Stimulated activated CD4-positive, alpha-beta T cell treated with anti-CD3 and anti-CD28 coated beads, Interleukin-12 subunit alpha, Interleukin-12 subunit beta, amount 100 ng/mL, for 4 hours (primary cell): Measurements from ENCODE around the gene VPS52.

Experiments used
- DNase-seq: peaks from one replicate; pipeline ENCODE4 v3.0.0-alpha.2; 2020

Gene VPS52, protein sequence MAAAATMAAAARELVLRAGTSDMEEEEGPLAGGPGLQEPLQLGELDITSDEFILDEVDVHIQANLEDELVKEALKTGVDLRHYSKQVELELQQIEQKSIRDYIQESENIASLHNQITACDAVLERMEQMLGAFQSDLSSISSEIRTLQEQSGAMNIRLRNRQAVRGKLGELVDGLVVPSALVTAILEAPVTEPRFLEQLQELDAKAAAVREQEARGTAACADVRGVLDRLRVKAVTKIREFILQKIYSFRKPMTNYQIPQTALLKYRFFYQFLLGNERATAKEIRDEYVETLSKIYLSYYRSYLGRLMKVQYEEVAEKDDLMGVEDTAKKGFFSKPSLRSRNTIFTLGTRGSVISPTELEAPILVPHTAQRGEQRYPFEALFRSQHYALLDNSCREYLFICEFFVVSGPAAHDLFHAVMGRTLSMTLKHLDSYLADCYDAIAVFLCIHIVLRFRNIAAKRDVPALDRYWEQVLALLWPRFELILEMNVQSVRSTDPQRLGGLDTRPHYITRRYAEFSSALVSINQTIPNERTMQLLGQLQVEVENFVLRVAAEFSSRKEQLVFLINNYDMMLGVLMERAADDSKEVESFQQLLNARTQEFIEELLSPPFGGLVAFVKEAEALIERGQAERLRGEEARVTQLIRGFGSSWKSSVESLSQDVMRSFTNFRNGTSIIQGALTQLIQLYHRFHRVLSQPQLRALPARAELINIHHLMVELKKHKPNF

DNA sequence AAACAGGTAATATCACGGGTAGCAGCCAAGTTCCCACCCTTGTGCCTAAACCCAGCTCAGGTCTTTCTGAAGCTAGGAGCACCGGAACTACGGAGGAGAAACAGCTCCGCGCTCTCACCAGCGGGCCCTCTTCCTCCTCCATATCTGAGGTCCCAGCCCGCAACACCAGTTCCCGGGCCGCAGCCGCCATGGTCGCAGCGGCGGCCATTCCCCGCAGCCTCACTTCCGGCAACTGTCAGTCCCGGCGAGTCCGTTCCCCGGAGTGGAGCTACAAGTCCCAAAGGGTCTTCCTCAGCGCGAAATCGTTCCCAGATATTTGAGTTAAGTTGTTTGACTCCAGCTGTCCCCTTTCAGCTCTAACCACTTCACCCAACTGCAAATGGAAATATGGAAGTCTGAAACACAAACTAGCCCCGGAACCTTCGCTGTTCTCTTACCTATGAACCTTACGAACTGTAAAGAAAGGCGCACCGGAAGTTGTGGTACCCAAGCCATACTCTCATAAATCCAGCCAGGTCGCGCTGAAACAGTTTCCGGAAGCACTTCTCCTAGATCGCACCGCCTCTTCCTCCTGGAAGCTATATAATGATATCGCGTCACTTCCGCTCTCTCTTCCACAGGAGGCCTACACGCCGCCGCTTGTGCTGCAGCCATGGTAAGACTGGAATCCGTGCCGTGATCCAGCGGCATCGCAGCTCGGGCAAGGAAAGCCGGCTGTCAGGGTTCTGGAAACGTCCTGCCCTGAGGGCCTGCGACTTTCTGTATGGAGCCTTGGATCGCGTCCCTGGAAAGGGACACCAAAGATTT lies at the start of gene VPS52, which contains the start of gene RPS18:
VPS52 (minus strand) TSS at position 409 of the 807 bp plus-strand sequence; CDS start at position 208, 201 bp downstream.
RPS18 (plus strand) TSS at position 608 of the 807 bp plus-strand sequence; CDS start at position 653, 45 bp downstream.
- peak; percentile 80 for DNase-seq

DNA sequence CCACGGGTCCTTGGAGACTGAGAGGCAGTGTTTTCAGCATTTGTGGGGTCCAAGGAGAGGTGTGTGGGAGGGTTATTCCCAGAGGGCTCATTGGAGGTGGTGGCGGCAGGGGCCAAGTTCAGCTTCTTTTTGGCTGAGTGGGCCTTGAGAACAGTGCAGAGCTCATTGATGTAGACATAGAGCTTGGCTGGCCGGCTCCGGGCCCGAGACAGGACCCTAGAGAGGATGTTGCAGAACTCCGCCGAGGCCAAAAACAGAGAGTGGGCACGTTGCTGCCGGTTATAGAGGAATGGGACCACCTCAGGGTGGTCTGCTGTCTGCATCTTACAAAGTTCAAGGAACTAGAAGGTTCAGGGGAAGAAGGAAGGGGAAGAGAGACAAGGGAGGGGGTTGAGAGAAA lies 49.6 kb upstream of the VPS52 start:
- no peak for DNase-seq

DNA sequence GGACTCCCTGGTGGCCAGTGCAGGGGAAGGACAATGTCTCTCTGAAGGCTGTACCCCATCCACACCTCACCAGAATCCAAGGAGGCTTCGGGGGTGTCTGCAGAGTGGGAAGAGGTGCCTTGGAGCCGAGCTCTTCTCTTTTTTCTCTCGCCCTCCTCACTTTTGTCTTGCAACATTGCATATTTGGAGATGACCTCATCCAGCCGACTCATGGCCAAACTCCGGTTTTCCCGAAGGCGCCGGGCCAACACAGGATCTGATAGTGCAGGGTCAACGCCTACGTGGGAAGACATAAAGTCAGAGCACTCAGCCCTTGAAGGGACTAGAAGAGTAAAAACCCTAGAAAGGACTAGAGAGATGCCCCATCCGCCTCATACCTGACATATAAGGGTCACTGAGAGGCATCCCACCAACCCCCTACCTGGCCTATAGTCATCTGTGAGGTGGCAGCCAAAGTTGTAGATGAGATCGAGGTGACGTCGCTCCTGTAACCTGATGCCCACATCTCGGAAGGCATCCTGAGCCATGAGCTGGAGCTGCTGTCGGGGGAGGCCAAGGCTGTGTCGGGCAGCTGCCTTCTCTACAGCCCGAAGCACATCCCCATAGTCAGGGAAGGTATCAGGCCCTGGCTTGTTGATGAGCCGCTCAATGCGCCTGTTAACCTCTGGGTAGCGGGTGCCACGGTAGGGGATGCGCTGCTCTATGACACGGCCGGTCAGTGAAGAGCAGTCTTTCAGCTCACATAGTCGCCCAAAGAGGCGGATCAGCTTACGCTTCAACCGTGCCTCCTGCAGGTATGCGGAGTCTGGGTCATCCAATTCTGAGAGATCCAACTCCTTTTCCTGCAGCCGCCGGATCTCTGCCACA lies 48.9 kb upstream of the VPS52 start:
- DNase-seq, result no peak

DNA sequence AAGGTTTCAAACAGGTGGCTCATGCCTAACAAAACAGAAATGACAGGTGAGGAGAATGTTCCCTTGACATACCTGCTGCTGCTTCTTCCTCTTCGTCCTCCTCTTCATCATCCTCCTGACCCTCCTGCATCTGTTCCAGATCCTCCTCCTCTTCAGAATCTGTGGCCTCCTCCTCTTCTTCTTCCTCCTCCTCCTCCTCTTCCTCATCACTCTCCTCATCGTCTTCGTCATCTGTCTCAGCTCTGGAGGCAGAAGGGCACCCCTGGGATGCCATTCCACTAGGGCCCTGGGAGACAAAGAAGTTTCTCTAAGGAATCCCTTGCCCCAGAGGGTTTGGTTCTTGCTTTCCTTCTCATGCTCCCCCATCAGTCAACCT lies 48.3 kb upstream of the VPS52 start:
- DNase-seq, result no peak

DNA sequence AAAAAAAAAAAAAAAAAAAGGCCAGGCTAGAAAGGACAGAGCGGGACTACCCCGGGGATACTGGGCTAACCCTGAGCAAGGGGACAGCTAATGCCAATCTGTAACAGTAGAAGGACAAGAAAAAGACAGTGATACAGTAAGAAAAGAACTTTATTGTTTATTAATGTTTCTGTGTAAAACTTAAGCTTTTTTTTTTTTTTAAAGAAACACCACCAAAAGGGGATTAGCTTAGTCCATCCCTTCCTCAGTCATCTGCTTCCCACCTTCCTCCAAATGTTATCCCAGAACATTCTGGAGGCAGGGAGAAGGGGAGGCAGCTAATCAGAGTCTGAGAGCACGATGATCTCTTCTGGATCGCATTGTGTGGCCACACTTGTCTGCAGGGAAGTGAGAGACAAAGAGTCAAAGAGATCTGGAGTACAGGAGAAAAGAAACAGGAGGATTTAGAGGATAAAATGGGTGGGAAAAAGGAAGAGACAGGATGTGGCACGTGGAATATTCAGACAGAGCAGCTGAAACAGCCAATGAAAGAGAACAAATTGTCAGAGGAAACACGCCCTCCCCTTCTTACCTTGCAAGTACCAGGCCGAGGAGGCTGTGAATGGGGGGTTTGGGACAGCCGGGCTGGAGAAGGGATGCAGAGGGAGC lies 46.9 kb upstream of the VPS52 start:
- DNase-seq, result no peak

DNA sequence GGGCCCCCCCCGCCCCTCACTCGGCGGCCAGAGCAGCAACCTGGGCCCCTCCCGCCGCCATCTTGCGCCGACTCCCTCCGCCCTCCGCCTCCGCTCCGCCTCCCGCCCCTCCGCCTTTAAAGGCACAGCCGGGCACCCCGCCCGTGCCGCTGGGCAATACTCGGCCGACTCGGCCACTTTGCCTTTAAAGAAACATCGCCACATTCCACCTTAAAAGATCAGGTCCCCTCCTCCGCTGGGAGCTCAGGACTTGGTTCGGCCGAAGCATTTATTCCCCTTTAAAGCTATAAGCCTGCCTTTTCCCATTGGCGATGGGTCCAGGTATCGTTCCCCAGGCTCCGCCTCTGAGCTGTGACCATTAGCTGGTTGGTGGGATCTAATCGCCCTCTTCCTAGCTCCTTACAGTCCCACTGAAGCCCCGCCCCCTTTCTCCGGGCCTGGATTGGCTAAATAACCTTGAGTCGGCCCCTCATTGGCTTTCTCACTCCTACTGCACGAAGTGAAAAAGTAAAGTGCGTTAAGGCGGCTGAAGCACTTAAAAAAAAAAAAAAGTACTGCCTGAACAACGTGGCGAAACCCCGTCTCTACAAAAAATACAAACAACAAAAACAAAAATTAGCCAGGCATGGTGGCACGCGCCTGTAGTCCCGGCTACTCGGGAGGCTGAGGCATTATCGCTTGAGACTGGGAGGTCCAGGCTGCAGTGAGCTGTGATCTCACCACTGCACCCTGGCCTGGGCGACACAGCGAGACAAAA lies 46.2 kb upstream of the VPS52 start, which contains the start of gene ZBTB22:
ZBTB22 (minus strand) TSS at position 76 of the 757 bp plus-strand sequence. CDS start 828 bp downstream, outside the sequence.
- DNase-seq, result peak; percentile 94

DNA sequence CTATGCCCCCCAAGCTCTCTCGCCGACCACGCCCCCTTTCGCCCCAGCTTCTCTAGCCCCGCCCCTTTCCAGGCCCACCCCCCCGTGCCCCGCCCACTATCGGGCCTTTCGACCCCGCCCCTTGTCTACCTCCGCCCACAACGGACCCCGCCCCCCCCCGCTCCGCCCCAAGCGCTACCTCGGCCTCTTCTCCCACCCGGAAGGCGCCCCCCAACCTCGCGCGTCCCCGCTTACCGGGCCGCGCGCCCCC lies 45.7 kb upstream of the VPS52 start:
- DNase-seq, result no peak

DNA sequence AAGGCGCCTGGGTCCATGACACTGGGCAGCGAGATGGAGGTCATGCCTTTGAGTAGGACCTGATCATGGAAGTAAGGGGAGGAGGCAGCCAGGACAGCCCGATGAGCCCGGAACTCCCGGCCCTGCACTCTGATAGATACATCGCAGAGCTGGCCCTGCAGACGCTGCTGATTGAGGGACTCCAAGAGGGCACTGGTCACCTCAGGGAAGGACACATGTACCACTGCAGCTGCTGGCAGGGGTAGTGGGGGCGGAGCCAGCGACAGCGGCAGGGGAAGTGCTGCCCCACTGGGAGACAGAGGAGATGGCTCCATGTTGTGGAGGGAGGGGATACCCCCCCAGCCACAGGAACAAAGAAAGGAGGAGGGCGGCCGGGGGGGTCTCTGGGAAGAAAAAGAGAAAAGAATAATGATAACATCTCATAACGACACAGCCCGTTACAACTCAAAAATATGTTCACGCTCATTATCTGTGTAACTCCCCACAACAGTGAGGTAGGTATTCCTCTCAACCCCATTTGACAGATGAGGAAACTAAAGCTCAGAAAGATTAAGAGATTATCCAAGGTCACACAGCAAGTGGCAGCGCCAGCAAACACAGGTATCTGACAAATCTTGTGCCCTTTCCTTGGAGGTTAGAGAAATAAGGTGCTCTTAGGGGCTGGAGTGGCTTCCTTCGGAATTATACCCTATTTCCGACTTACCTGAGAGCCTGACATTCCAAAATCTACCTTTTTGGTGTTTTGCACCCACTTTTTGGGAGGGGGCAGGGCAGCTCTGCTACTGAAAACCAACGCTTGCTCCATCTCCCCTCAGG lies 45.1 kb upstream of the VPS52 start:
- no peak for DNase-seq

DNA sequence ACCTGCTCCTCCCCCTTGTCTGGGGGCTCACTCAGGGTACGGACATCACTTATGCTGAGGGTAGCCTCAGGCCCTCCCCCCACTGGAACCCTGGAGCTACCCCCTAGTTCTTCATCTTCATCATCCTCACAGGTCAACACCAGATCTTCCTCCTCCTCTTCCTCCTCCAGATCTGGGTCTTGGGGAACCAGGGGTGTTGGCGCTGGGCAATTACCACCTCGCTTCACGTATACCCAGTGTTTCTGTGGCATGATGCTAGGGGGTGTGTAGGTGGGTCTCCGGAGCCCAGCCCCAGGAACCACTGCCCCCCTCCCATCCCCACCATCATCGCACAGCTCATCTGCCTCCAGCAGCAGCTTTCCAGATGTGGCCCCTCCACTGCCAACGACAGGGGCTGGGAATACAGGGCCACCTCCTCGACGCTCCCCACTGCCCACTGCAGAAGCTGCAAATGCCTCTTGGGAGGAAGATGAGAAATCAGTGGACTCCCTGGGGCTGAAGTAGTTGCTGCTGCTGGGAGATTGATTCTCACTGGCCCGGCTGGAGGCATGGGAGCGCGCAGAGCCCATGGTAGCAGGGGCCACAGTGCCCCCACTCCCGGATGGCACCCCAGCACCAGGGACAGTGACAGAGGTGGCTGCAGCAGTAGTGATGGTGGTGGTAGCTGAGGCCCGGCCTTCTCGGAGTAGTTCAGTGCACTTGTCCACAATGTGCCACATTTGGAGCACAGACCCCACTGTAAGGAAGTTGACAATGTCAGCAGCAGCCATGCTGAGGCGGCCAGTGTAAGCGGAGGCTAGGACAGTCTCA lies 44.3 kb upstream of the VPS52 start:
- DNase-seq, result no peak

DNA sequence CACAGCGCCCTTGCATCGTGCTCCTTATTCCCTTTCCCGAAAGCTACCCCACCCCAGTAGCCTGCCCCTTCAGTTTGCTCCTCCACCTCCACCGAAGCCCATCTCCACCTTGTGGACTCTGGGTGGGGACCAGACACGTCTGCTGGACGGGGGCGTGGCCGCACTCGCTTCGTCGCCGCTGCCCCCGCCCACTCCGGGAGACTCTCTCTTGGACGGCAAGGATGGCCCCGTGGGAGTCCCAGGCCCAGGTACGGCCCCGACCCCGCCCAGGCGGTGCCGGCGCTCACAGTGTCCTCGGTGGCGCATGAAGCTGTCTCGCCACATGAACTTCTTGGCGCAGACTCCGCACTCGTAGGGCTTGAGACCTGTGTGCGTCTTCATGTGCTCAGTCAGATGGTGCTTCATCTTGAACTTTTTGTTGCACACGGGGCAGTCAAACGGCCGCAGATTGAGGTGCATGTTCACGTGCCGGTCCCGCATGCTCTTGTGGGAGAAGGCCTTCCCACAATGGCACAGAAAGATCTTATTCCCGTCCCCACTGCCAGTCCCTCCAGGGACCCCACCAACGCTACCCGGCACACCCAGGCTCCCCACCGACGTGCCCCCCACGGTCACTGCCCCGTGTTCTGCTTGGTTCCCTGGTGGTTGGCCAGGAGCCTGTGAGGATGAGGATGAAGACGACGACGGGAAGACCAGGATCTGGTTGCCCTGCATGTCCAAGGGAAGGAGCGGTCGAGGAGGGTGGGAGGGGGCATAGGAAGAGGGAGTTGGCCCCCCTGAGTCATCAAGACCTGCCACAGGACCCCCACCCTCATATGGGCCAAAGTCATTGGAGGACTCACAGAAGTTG lies 43.5 kb upstream of the VPS52 start:
- DNase-seq, result no peak

DNA sequence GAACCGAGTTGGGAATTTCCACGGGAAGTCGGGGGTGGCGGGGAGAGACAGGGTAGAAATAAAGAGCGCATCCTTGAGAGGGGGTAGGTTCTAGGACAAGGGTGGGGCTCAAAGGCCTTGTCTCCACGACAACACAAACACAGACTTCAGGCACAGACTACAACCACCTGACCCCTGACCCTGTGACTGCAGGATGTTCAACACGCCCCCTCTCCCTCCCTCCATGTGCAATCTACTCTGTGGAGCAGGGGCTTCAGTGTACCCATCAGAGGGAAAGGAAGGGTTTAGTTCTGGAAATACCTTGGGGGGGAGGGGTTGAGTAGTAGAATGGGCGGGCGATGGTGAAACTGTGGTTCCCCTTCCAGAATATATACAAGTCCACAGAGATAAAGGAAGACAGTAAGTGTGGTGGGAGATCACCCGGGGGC lies 42.9 kb upstream of the VPS52 start:
- peak; percentile 53 for DNase-seq

DNA sequence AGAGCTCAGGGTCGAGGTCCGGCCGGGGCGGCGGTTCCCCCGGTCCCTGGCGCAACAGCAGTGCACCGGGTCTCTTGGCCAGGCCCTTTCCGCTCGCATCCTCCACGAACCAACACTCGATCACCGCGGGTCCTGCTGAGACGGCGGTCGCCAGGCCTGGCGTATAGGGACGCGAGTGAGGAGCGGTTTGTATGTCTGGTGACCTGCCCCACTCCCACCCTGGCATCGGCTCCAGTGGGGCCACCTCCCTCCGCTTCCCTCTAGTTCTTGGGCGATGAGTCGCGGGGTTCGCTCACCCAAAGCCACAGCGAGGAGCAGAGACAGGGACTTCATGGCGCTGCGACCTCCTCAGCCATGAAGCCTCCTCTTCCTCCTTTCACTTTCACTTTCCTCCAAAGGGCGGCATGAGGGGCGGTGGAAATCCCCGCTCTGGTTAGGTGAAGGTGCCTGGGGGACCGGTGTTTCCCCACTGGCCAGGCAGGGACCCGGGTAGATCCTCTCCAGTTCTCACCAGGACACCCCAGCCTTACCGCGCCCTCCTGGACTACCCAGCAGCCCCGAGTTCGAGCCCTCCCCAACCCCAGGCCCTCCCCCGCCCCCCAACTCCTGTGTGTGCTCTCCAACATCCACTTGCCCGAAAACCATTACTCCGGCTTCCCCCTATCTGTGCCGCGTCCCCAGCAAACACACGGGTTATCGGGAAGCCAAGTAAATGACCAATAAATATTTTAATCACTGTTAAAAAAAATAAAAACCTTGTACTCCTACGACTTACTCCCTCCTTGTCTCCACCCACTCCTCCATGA lies 42.2 kb upstream of the VPS52 start, which contains the start of gene TAPBP:
TAPBP (minus strand) TSS at position 370 of the 806 bp plus-strand sequence; CDS start at position 333, 37 bp downstream.
- DNase-seq, result peak; percentile 76

DNA sequence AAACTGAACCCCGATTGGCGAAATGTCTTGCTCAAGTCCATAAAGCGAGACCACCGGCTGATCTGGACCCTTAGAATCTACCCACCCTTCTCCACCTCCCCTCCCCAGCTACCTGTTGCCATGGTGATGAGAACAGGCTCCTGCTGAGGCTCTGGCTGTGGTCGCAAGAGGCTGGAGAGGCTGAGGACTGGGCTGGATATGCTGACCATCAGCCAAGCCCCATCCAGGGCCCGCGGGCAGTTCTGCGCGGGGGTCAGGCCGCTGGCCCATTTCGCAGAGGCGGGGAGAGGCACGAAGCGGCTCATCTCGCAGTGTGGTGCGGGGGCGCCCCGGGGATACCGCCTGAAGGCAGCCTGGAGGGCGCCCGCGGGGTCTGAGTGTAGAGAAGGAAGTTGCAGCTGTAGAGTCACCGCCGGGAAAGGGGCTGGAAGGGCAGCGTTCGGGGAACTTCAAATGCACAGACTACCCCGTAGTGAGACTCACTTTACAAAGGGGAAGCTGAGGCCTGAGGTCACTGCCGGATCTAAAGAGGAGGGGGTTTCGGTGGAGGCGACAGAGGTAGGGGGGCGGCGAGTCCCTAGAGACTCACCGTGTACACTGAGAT lies 41.5 kb upstream of the VPS52 start:
- DNase-seq, result peak; percentile 51

DNA sequence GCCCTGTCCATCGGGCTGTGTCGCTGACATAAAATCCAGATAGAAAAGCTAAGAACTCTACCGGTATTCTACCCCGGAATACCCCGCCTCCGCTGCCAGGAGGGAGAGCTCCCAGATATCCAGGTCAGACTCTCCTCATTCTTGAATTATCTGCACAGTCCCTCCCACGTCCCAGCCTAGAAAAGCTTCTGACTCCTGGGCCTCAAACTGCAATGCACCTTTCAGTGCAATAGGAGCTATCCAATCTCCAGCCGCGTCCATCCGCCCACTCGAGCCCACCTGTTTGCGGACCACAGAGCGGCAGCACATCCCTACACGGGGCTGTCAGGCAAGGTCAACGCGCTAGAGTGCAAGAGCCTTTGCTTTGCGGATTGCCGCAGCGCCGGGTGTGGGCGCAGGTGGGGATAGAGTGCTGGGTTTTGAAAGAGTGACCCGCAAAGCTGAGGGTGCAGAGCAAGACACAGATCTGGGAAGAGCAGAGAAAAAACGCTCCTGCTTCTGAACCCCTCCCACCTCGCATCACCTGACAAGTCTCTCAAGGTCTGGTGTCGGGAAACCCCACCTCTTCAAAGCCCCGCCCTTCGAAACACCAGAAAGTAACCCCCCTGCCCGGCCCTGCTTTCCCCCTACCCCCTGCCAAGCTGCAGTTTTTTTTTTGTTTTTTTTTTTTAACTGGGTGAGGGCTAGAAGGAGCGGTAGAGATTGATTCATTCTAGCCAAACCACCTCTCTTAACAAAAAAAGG lies 40.9 kb upstream of the VPS52 start:
- peak; percentile 74 for DNase-seq

DNA sequence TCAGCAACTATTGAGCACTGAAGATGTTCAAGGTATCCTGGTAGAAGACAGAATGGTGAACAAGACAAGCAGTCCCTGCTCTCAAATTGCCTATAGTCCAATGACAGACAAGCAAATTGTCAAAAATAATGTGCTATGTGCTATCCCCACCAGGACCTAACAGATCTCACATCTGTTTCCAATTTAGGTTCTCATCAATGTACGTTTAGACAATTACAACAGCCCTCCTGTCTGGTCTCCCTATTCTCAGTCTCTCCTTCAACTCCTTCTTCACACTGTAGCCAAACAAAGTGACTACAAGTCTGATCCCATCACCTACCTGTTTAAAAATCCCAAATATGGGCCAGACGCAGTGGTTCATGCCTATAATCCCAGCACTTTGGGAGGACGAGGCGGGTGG lies 34.7 kb upstream of the VPS52 start:
- DNase-seq, result no peak

DNA sequence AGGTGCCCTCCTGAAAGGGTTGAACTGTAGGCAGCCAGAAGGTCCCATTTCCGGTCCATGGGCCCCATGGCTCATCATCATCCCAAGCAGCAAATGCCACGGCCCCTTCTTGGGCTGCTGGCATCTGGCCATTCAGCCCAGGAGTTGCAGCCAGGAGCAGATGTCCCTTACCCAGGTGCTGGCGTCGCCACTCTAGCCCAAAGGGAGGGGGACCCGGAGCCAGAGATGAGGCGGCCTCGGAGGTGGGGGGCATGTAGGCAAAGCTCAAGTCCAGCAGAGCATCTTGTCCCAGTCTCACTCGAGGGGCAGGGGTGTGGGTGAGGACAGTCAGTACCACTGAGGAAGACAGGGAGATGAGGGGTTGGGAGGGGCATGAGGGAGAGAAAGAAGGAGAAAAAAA lies 33.4 kb upstream of the VPS52 start:
- DNase-seq, result no peak
